HG02943 (cell line): Measurements from ENCODE around the gene SHROOM3.

ENCODE experiments used
- ATAC-seq: cut with Tn5 transposase; IDR thresholded peaks from one replicate; pipeline ENCODE4 v1.9.1; 2021; ENCODE audit warnings: mild to moderate bottlenecking, low read depth, moderate library complexity; ENCODE audit not compliant: unreplicated experiment

Gene SHROOM3

GRCh38 chr4:76489686-76490161 is 54.7 kb downstream of the SHROOM3 start:
- ATAC-seq, result no peak

GRCh38 chr4:76492055-76492454 is 57.0 kb downstream of the SHROOM3 start:
- no peak for ATAC-seq

GRCh38 chr4:76494243-76494642 is 59.2 kb downstream of the SHROOM3 start:
- ATAC-seq, result no peak

- no peak for ATAC-seq
Measured at GRCh38 chr4:76494871-76495590, 60.0 kb downstream of the SHROOM3 start.

GRCh38 chr4:76498550-76498949 is 63.5 kb downstream of the SHROOM3 start:
- ATAC-seq, result no peak

GRCh38 chr4:76499461-76499860 is 64.4 kb downstream of the SHROOM3 start:
- ATAC-seq, result no peak

- no peak for ATAC-seq
Measured at GRCh38 chr4:76502886-76503285, 67.9 kb downstream of the SHROOM3 start.

GRCh38 chr4:76504613-76505465 is 69.8 kb downstream of the SHROOM3 start:
- no peak for ATAC-seq

GRCh38 chr4:76511947-76512346 is 76.9 kb downstream of the SHROOM3 start:
- no peak for ATAC-seq

- ATAC-seq, result no peak
Measured at GRCh38 chr4:76513482-76513881, 78.5 kb downstream of the SHROOM3 start.

- ATAC-seq, result no peak
Measured at GRCh38 chr4:76514087-76514486, 79.1 kb downstream of the SHROOM3 start.

- no peak for ATAC-seq
Measured at GRCh38 chr4:76515975-76516843, 81.2 kb downstream of the SHROOM3 start.

- ATAC-seq, result no peak
Measured at GRCh38 chr4:76518241-76518640, 83.2 kb downstream of the SHROOM3 start.

GRCh38 chr4:76523593-76523992 is 88.6 kb downstream of the SHROOM3 start:
- no peak for ATAC-seq

GRCh38 chr4:76525751-76526150 is 90.7 kb downstream of the SHROOM3 start:
- no peak for ATAC-seq

GRCh38 chr4:76526585-76526990 is 91.6 kb downstream of the SHROOM3 start:
- ATAC-seq, result no peak

- no peak for ATAC-seq
Measured at GRCh38 chr4:76527666-76528065, 92.6 kb downstream of the SHROOM3 start.

- ATAC-seq, result no peak
Measured at GRCh38 chr4:76531597-76531996, 96.6 kb downstream of the SHROOM3 start.

GRCh38 chr4:76532805-76533204 is 97.8 kb downstream of the SHROOM3 start:
- no peak for ATAC-seq

- ATAC-seq, result no peak
Measured at GRCh38 chr4:76533314-76533713, 98.3 kb downstream of the SHROOM3 start.
